HG03060 (cell line): Measurements from ENCODE around the gene BTN1A1.

Source experiments
- ATAC-seq: cut with Tn5 transposase; IDR thresholded peaks from one replicate; pipeline ENCODE4 v1.9.1; 2021; ENCODE audit warnings: low read depth, moderate number of reproducible peaks; ENCODE audit not compliant: unreplicated experiment

The BTN1A1 gene

DNA sequence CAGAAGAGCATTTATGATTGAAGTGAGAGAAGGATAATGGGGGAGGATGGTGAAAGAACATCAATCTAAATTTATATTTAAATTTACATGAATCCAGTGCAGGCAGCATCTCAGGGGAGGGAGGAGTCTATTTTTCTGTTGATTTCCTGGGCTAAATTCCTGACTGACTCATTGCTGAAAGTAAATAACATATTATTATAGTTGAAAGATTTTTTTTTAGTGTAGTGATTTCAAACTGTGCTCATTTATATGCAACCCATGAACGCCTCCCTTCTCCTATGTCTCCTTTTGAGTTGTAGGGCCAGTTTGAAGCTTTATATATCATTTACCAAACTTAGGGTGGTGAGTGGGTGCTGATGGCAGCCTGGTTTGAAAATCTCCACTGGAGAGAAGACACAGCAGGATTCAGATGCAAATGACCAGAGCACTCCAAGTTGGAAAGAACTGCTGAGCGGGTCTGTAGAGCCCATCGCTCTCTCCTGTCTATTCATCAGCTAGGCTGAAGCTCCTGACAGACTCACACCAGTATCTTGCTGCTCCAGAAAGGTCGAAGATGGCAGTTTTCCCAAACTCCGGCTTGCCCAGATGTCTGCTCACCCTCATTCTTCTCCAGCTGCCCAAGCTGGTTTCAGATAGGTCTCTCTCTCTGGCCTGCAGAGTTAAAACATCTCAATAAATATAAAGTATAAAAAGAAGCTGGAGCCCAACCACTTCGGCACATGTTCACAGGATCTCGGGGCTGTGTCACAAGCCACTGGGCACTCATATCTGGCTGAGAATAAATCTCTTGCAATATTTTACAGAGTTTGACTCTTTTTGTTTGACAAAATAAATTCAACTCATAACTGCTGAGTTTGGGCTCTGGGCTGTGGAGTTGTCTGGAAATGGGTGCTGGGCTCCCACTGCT lies 24.0 kb upstream of the BTN1A1 start:
- ATAC-seq: no peak

DNA sequence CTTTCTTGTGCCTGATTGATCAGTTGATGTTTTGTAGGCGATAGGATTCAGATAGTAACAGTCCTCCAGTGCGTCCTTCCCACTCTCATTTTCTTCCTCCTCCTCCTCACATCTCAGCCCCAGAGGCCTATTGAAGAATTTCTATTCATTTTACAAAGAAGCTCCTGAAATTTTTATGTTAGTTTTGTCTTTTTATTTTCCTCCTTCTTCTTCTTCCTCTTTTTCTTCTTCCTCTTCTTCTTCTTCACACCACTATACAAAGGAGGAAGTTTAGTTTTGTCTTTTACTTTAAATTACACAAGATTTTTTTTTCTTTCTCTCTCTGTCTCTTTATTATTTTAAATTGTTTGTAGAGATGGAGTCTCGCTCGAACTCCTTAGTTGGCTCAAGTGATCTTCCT lies 23.2 kb upstream of the BTN1A1 start:
- ATAC-seq: no peak

DNA sequence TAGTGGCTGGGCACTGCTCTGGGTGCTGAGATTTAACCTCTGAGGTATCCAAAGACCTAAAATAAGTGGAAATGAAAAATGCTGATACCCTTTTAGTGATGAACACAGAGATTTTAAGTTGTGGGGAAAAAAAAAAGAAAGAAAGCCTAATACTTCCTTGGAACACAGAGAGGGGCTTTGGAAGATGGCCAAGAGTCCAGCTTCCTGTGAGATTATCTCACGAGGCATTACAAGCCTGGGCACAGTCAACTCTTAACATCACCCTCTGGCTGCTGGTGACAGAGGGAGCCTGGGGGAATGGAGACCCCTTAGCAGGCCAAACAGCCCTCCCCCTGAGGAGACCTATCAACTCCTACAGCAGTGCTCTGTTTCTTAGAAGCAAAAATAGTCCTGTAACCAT lies 22.7 kb upstream of the BTN1A1 start:
- ATAC-seq: no peak

DNA sequence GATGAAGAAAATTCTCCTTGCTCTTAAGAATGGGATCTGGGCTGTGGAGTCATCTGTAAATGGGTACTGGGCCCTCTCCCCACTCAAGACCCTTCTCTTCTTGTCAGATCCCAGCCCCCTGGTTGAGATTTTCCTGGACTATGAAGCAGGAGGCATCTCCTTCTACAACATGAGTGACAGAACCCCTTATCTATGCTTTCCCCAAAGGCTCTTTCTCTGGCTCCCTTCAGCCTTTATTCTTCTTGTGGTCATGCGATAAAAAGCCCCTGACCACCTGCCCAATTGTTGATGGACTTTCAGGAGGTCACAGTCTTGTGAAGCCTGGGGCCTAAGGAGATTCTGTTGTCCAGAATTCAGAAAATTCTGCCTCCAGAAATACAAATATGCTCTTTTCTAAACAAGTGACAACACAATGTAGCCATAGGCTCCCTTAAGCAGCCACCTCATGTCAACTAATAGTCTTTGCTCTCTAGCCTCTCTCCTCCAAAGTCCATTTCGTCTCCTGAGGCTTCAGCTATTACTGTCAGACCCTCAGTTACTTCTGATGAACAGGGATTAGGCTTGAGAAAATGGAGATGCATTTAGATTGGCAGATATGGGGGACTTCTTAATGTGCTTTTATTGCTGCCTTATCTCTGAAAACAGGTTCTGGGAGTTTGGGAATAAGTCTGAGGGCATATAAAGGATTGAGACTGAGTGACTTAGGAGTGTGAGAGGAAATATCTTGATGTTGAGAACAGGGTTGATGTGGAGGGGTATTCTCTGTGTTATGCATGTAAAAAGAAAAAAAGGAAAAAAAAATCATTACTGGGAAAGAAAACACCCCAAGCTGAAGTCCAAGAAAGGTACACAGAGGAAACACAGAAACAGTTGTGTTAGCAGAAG lies 21.8 kb upstream of the BTN1A1 start:
- ATAC-seq: no peak

DNA sequence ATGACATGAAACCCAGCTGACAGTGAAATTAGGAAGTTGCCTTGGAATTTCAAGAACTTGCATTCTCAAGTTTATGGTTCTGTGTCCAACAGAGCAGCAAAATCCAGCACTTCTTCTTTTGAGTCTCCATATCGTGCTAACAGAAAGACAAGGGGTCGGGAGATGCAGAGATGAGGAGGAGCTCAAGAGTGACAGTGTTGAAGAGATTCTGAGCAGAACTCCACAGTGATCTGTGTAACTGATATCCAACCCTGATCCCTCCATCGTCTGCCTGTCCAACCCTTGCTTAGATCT lies 21.2 kb upstream of the BTN1A1 start:
- ATAC-seq: no peak

DNA sequence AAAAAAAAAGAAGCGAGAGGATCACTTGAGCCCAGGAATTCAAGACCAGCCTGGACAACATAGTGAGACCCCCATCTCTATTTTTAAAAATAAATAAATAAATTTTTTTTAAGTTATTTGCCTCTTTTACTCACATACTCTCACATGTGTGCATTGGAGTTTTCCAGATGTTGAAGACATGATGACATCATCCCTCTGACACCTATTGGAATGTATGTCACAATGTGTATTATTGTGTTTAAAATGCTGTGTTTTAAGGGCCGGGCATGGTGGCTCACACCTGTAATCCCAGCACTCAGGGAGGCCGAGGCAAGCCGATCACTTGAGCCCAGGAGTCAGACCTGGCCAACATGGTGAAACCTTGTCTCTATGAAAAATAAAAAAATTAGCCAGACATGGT lies 17.8 kb upstream of the BTN1A1 start:
- ATAC-seq: no peak

DNA sequence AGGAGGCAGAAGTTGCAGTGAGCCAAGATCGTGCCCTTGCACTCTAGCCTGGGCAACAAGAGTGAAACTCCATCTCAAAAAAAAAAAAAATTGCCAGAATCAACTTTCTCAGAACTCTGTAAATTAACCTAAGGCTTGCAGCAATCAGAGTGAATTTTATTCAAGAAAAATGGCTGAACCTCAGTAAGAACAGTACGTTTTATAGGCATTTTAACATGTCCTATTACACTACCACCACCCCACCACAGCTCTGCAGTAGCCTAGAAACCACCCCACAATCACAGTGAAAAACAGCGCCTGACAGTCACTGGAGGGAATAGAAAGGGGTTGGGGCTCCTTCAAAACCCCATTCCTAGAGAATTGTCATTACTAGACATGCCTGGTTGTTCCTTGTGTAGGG lies 16.4 kb upstream of the BTN1A1 start:
- no peak for ATAC-seq

DNA sequence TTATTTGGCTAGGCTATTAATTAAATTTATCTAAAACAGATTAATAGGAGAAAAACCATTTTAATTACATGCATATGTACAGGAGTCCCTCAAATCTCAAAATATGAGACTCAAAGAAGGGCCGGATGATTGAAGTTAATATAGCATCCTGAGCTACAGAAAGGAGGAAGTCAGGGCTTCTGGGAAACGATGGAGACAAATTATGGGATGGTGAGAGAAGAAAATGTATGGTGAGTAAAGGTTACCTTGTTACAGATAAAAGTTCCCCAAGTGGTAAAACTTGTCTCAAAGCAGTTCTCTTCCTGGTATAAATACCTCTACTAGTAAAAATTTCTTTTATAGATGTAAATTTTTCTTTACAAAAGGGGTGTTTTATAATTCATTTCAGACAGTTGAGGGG lies 15.9 kb upstream of the BTN1A1 start:
- no peak for ATAC-seq

DNA sequence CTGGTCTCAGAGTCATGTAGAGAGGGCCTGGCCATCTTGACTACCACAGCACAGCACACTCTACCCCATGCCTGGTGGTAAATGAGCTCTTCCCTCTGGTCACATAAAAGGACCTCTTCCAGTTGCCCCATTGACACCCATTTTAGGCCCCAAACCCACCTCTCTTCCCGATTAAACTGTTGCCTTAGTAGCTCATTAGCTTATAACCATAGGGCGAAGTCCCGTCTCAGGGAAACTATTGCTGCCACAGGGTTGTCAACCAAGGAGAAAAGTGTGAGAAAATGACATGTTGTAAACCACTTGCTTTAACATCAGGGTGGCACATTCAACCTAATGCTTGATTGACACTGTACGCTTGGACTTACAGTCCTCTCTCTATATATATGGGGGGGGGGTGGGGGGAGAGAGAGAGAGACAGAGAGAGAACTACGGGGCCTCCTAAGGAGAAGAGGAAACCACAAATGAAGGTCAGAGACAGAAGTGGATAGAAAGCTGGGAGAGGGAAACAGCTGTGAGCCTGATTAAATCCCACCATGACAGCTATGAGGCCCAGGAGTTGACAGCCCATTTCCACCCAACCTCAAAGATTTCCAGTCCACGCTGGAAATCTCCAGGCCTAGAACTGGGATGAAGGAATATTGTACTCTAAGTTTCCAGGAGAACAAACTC lies 14.9 kb upstream of the BTN1A1 start:
- no peak for ATAC-seq

DNA sequence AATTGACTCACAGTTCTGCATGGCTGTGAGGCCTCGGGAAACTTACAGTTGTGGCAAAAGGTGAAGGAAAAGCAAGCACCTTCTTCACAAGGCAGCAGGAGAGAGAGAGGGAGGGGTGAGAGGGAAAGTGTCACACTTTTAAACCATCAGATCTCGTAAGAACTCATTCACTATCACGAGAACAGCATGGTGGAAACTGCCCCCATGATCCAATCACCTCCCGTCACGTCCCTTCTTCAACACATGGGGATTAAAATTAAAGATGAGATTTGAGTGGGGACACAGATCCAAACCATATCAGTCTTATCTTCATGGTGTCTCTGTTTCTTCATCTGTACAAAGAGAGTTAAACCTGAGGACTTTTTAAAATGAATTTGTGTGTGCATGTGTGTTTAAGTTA lies 13.7 kb upstream of the BTN1A1 start:
- no peak for ATAC-seq

DNA sequence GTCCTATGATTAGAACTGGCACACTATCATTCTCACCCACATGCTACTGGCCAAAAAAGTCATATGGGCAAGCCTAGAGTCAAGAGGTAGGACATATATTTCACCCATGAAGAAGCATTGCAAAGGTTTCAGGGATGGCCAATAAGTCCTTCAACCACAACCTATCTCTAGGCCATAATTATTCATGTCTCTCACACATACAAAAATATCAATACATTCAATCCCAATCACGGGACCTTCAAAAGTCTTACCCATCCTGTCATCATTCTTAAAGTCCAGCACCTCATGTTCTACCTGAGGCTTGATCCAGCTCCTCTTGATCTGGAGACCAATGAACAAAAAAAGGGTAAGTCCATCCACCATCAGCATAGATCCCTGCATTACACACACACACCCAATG lies 12.6 kb upstream of the BTN1A1 start:
- ATAC-seq: no peak

DNA sequence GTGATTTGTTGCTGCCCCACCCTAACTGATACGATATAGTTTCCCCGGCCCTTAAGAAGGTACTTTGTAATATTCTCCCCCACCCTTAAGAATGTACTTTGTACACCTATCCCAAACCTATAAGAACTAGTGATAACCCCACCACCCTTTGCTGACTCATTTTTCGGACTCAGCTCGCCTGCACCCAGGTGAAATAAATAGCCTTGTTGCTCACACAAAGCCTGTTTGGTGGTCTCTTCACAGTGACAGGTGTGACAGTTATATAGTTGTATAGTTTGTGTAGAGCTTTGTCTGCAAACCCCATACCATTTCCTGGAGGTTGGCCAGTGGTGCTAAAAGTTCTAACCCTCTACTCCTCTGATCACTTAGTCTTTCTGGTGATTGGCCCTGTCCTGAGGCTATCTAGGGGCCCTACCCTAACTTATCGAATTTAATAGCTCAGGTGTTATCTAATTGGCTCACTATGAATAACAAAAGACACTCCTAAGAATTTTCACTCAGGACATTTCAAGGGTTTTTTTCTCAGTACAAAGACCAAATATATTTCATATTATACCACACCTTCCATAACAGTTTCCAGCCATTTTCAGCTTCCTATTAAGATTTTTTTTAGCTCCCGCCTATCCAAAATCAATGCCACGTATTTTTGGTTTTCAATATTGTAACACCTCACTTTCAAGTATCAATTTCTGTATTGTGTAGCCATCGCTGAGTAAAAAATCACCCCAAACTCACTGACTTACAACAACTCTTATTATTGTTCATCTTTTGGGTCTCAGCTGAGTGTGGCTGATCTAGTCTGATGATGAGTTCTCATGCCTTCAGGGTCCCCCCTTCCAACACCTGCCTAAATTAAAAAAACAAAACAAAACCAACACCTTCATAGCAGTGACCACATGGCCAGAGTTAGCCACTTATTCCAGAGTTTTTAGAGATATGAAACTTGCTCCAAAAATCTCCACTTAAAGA lies 9.8 kb upstream of the BTN1A1 start:
- no peak for ATAC-seq

DNA sequence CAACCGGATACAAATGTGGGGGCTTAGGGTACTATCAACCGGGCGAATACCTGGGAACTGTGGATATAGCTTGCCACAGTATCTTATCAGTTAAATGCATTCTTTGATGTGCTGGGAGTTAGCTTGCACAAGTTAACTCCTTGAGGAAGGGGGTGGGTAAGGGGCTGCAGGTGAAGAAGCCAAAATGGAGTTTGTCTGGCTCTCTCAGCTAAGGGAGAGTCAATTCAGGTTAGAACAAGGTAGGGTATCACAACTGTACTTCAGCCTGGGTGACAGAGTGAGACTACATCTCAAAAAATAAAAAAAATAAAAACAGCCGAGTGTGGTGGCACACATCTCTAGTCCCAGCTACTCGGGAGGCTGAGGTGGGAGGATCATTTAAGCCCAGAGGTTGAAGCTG lies 8.5 kb upstream of the BTN1A1 start:
- ATAC-seq: no peak

DNA sequence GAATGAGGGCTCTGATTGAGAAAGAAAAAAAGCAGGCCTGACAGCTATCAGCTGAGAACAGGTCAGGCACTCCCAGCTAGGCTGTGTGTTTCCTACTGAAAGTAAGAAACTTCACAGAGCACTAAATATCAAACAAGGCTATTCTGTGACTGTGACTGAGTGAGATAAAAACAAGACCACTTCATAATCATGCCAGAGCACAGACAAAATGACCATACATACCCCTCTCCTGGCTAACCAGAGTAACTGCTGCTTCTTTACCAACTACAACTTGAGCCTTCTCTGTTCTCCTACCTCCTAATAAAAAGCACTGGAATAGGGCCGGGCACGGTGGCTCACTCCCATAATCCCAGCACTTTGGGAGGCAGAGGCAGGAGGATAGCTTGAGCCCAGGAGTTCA lies 6.8 kb upstream of the BTN1A1 start:
- no peak for ATAC-seq

DNA sequence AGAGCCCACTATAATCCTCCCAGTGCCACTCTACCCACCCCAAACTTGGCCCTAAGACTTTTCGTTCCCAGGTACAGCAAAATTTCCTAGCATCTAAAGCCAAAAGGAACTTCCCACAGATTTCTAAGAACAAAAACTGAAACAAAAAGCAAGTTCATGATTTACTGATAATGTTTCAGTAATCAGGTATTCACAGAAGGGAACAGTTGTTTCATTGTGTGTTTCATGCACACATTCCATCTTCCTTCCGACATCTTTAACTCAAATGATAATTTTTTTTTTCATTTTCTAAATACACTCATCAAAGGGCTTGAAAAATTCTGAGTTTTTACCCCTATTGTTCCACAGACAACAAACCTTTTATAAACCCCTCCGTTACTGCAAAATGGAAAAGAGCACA lies 6.0 kb upstream of the BTN1A1 start:
- no peak for ATAC-seq

DNA sequence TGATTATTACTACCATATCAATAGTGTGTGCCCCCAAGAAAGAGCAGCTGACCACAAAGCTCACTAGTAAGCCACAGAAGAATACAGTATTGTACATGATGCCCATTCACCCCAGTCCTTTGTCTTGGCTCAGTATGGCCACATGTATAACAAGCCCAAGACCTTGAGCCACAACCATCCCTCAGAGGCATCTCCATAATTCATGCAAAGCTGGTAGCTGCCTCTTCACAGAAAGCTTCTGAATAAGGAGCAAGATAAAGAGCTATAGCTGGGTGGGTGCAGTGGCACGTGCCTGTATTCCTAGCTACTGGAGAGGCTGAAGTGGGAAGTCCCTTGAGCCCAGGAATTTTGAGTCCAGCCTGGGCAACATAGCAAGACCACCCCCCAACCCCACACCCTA lies 4.8 kb upstream of the BTN1A1 start:
- ATAC-seq: no peak

DNA sequence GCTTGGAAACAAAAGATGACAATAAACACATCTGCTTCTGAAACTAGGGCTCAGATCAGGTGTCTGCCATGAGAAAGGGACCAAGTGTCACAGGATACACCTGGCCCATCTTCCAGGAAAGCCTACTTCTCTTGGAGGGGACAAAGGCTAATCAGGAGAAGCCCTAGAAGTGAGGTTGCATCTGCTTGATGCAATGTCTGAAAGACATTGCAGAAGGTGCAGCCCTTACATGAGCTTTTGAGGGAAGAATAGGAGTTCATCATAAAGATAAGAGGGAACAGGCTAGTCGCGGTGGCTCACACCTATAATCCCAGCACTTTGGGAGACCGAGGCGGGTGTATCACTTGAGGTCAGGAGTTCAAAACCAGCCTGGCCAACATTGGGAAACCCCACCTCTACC lies 2.5 kb upstream of the BTN1A1 start:
- no peak for ATAC-seq

DNA sequence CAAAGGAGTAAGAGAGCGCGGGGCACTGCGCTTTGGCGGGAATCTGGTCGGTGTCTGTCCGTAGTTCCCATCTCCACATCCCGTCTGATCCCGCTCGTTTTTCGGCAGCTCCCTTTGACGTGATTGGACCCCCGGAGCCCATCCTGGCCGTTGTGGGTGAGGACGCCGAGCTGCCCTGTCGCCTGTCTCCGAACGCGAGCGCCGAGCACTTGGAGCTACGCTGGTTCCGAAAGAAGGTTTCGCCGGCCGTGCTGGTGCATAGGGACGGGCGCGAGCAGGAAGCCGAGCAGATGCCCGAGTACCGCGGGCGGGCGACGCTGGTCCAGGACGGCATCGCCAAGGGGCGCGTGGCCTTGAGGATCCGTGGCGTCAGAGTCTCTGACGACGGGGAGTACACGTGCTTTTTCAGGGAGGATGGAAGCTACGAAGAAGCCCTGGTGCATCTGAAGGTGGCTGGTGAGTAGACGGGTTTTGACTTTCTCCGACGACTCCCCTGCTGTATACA lies 1.4 kb downstream of the BTN1A1 start:
- no peak for ATAC-seq

DNA sequence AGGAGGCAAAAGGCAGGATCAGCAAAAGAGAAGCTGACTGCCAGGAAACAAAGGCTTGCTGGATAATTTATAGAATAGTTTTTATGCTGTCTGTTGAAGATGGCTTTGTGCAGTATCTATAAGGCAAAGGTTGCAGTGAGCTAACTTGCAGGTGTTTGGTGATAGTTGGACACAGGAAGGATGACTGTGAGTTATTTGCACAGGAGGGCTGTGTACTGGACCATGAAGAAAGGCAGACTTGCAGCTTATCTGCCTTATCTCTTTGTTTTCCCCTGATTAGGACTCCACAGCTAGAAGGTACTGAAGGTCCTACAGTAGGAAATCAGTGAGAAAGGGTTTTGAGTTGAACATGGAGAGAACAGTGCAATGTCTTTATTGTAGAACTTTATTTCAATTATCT lies 2.1 kb downstream of the BTN1A1 start:
- no peak for ATAC-seq

DNA sequence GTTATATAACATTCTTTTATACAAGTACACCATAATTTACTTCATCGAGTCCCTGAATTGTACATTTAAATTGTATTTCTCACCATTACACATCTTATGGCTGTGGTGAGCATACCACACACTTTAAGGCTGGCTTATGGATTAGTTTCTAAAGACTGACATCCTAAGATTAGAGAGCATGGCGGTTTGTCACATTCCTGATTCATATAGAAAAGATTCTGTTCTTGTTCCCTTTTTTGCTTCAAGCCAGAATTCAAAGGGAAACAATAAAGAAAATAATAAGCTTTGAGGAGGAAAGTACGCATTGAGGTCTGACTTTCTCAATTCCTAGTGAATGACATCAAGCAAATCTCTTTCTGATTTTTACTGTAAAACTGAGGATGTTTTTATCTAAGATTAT lies 2.5 kb downstream of the BTN1A1 start:
- ATAC-seq: no peak
